Neural progenitor cell (in vitro differentiated cells): ENCODE results near the gene PFDN1. TPM values are rescaled to one million over a fixed set of nuclear protein-coding genes. Genes with fewer than 3 reads are reported as not detected.

Experiments
- DNase-seq: peaks from one replicate; pipeline ENCODE4 v3.0.0-alpha.2; 2016; ENCODE audit warnings: low spot score
- H2AFZ ChIP-seq: fragments of 200-600 bp; sonication (generic); replicated peaks from 2 replicates; pipeline ENCODE4 v1.6.1; 2016; ENCODE audit warnings: antibody characterized with exemption
- H3F3A ChIP-seq: fragments of 200-600 bp; sonication (generic); 2 replicates; pipeline ENCODE4 v1.6.1; 2016; ENCODE audit warnings: antibody characterized with exemption, low read depth
- H3K27ac ChIP-seq: fragments of 200-600 bp; sonication (generic); 2 replicates; pipeline ENCODE4 v1.5.1; 2016; ENCODE audit warnings: mild to moderate bottlenecking
- H3K27me3 ChIP-seq: fragments of 200-600 bp; sonication (generic); 2 replicates; pipeline ENCODE4 v1.6.1; 2016; ENCODE audit warnings: mild to moderate bottlenecking, moderate library complexity
- H3K36me3 ChIP-seq: fragments of 200-600 bp; sonication (generic); 2 replicates; pipeline ENCODE4 v1.5.1; 2016
- H3K4me1 ChIP-seq: fragments of 200-600 bp; sonication (generic); 2 replicates; pipeline ENCODE4 v1.6.1; 2016; ENCODE audit warnings: mixed run types
- H3K4me2 ChIP-seq: fragments of 200-600 bp; sonication (generic); 2 replicates; pipeline ENCODE4 v1.6.1; 2016
- H3K4me3 ChIP-seq: fragments of 200-600 bp; sonication (generic); 2 replicates; pipeline ENCODE4 v1.5.1; 2016
- H3K79me2 ChIP-seq: fragments of 200-600 bp; sonication (generic); 2 replicates; pipeline ENCODE4 v1.6.1; 2016; ENCODE audit warnings: low read depth
- H3K9ac ChIP-seq: fragments of 200-600 bp; sonication (generic); 2 replicates; pipeline ENCODE4 v1.6.1; 2016
- H3K9me3 ChIP-seq: fragments of 200-600 bp; sonication (generic); 2 replicates; pipeline ENCODE4 v1.5.1; 2016; ENCODE audit warnings: low read depth
- H4K20me1 ChIP-seq: fragments of 200-600 bp; sonication (generic); 2 replicates; pipeline ENCODE4 v1.6.1; 2016; ENCODE audit warnings: low read depth
- H3K27ac Mint-ChIP-seq: 3 replicates; pipeline ENCODE4 v1.8.0; 2021; ENCODE audit warnings: mixed read lengths
- H3K27me3 Mint-ChIP-seq: 2 replicates; pipeline ENCODE4 v1.8.0; 2022; ENCODE audit warnings: low read depth, mild to moderate bottlenecking, inconsistent platforms, moderate library complexity, mixed read lengths; ENCODE audit not compliant: insufficient read depth
- H3K36me3 Mint-ChIP-seq: 3 replicates; pipeline ENCODE4 v1.8.0; 2021; ENCODE audit warnings: mixed read lengths
- H3K4me1 Mint-ChIP-seq: 3 replicates; pipeline ENCODE4 v1.8.0; 2021; ENCODE audit warnings: mixed read lengths
- H3K4me3 Mint-ChIP-seq: 3 replicates; pipeline ENCODE4 v1.8.0; 2021; ENCODE audit warnings: mild to moderate bottlenecking, moderate library complexity, mixed read lengths
- H3K9me3 Mint-ChIP-seq: 3 replicates; pipeline ENCODE4 v1.8.0; 2020; ENCODE audit warnings: mixed read lengths
- CTCF ChIP-seq: fragments of 200-600 bp; sonication (generic); IDR thresholded peaks from 2 replicates; pipeline ENCODE4 v1.5.1; 2017; ENCODE audit warnings: antibody characterized with exemption, mild to moderate bottlenecking
- EZH2 ChIP-seq: fragments of 200-600 bp; sonication (generic); IDR thresholded peaks from 2 replicates; pipeline ENCODE4 v1.6.1; 2017; ENCODE audit warnings: antibody characterized with exemption, mild to moderate bottlenecking, moderate library complexity
- EZH2phosphoT487 ChIP-seq: fragments of 200-600 bp; sonication (generic); IDR thresholded peaks from 2 replicates; pipeline ENCODE4 v1.6.1; 2017; ENCODE audit warnings: antibody characterized with exemption
- total RNA-seq: library from RNA; depleted of rRNA; stranded (reverse); fragments of >200 nt; gene quantifications from 2 replicates; pipeline ENCODE4 v1.2.3, GENCODE V29; 2015; ENCODE audit warnings: low replicate concordance

Gene PFDN1
- total RNA-seq, 1 donor from 2014 or later = 79.8 TPM

- H3K36me3 ChIP-seq = no peaks in the 10 kb centered on the region
- no peaks in the 10 kb centered on the region for H4K20me1 ChIP-seq
- Mint-ChIP-seq H3K4me1 (peaks cover 18% of the 10 kb centered on the region), H3K27ac (peak overlapping the region; percentile 44), H3K36me3 (no peaks in the 10 kb centered on the region), H3K27me3 (peaks cover 2% of the 10 kb centered on the region), H3K9me3 (no peaks in the 10 kb centered on the region), H3K4me3 (no peak overlapping the region)
- no peak for TF ChIP-seq CTCF
- TF ChIP-seq EZH2phosphoT487 = no peak
- TF ChIP-seq EZH2 = no peak
- H3F3A ChIP-seq = no peaks in the 10 kb centered on the region
- peak overlapping the region; percentile 44 for H2AFZ ChIP-seq
- H3K27me3 ChIP-seq = no peaks in the 10 kb centered on the region
- no peak overlapping the region for H3K4me2 ChIP-seq
- H3K4me1 ChIP-seq = no peaks in the 10 kb centered on the region
- no peaks in the 10 kb centered on the region for H3K79me2 ChIP-seq
- H3K27ac ChIP-seq = no peak overlapping the region
- no peak for DNase-seq
- H3K4me3 ChIP-seq = no peak overlapping the region
- no peaks in the 10 kb centered on the region for H3K9me3 ChIP-seq
- H3K9ac ChIP-seq = no peak overlapping the region
Measured at GRCh38 chr5:140312067-140312790, 9.3 kb upstream of the PFDN1 start.

- Mint-ChIP-seq H3K4me3 (no peak overlapping the region), H3K9me3 (no peaks in the 10 kb centered on the region)
Measured at GRCh38 chr5:140311011-140311467, 8.1 kb upstream of the PFDN1 start.

GRCh38 chr5:140310434-140310833 lies 7.5 kb upstream of the PFDN1 start:
- Mint-ChIP-seq H3K4me1 (peaks cover 18% of the 10 kb centered on the region), H3K27ac (no peak overlapping the region), H3K4me3 (no peak overlapping the region), H3K9me3 (no peaks in the 10 kb centered on the region), H3K36me3 (no peaks in the 10 kb centered on the region), H3K27me3 (peaks cover 2% of the 10 kb centered on the region)
- no peaks in the 10 kb centered on the region for H3K4me1 ChIP-seq
- no peak for DNase-seq
- no peaks in the 10 kb centered on the region for H3K27me3 ChIP-seq
- no peaks in the 10 kb centered on the region for H4K20me1 ChIP-seq
- no peaks in the 10 kb centered on the region for H3F3A ChIP-seq
- no peak overlapping the region for H3K4me2 ChIP-seq
- H3K79me2 ChIP-seq = no peaks in the 10 kb centered on the region
- no peak overlapping the region for H3K27ac ChIP-seq
- H2AFZ ChIP-seq = no peak overlapping the region
- TF ChIP-seq CTCF (no peak), EZH2 (no peak), EZH2phosphoT487 (no peak)
- H3K4me3 ChIP-seq = no peak overlapping the region
- no peaks in the 10 kb centered on the region for H3K9me3 ChIP-seq
- H3K9ac ChIP-seq = no peak overlapping the region
- H3K36me3 ChIP-seq = no peaks in the 10 kb centered on the region

More at GRCh38 chr5:140311011-140311467, 8.1 kb upstream of the PFDN1 start:
- no peak overlapping the region for H3K4me3 ChIP-seq
- H3K9ac ChIP-seq = no peak overlapping the region
- no peaks in the 10 kb centered on the region for H3K36me3 Mint-ChIP-seq
- no peaks in the 10 kb centered on the region for H3K27me3 ChIP-seq
- TF ChIP-seq EZH2phosphoT487 = no peak
- TF ChIP-seq EZH2 = no peak
- TF ChIP-seq CTCF = no peak
- no peak for DNase-seq
- no peaks in the 10 kb centered on the region for H3K9me3 ChIP-seq
- H3K79me2 ChIP-seq = no peaks in the 10 kb centered on the region
- no peaks in the 10 kb centered on the region for H3F3A ChIP-seq
- H3K36me3 ChIP-seq = no peaks in the 10 kb centered on the region
- no peak overlapping the region for H2AFZ ChIP-seq
- peaks cover 18% of the 10 kb centered on the region for H3K4me1 Mint-ChIP-seq
- peaks cover 2% of the 10 kb centered on the region for H3K27me3 Mint-ChIP-seq
- no peak overlapping the region for H3K27ac ChIP-seq
- H3K27ac Mint-ChIP-seq = no peak overlapping the region
- H3K4me1 ChIP-seq = no peaks in the 10 kb centered on the region
- no peaks in the 10 kb centered on the region for H4K20me1 ChIP-seq
- H3K4me2 ChIP-seq = no peak overlapping the region
